Thyroid gland (tissue), 4 donors: ENCODE data around the gene CISD3.

Source experiments
- POLR2A ChIP-seq, 2 donors: fragments of 450-650 bp; IDR thresholded peaks; one replicate each; pipeline ENCODE4 v1.6.1; 2017; ENCODE audit warnings: antibody characterized with exemption in 2 of 2, mild to moderate bottlenecking in 2 of 2, moderate library complexity in 1 of 2
- TF ChIP-seq, protein P1 (sequence below), 6 experiments: fragments of 200-600 bp in 3 of 6; fragments of 450-650 bp in 3 of 6; sonication (generic) in 3 of 6; IDR thresholded peaks; one replicate each; pipeline ENCODE4 v1.5.1; 2016 to 2019; ENCODE audit warnings: antibody characterized with exemption in 6 of 6, mild to moderate bottlenecking in 2 of 6, inconsistent platforms in 1 of 6, moderate library complexity in 1 of 6

DNA sequence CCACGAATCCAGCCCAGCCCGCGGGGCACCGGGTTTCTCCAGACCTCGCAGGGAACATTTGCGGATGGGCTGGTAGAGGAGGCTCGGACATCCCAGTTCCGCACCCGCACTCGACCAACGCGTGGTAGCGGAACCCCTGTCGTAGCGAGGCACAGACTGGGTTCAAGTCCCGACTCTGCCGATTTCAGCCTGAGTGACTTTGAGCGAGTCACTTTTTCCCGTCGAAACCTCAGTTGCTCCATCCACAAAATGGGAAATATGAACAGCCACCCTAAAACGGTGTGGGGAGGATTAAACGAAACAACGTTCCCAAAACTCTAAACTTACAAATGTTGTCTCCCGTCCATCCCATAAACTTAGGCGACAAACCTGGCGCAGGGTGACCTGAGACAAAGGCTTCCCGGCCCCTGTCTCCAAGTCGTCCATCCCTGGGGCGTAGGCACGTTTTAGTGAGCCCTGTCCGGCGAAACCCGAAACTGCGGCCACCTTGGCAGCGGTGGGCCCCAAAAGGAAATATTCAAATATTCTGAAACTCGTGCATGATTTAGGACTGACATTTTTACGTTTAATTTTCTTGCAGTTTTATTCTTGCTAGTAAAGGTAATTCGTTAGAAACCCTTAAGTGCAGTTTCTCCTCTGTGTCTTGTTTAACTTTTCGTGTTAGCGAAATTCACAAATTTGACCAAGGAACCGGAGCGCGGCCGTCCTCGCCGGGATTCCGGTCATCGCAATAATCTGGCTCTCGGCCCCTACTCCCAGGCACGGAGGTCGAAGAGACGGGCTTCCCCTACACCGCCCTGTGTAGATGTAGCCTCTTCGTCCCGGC lies 27.0 kb upstream of the CISD3 start:
- TF ChIP-seq, protein P1, sequence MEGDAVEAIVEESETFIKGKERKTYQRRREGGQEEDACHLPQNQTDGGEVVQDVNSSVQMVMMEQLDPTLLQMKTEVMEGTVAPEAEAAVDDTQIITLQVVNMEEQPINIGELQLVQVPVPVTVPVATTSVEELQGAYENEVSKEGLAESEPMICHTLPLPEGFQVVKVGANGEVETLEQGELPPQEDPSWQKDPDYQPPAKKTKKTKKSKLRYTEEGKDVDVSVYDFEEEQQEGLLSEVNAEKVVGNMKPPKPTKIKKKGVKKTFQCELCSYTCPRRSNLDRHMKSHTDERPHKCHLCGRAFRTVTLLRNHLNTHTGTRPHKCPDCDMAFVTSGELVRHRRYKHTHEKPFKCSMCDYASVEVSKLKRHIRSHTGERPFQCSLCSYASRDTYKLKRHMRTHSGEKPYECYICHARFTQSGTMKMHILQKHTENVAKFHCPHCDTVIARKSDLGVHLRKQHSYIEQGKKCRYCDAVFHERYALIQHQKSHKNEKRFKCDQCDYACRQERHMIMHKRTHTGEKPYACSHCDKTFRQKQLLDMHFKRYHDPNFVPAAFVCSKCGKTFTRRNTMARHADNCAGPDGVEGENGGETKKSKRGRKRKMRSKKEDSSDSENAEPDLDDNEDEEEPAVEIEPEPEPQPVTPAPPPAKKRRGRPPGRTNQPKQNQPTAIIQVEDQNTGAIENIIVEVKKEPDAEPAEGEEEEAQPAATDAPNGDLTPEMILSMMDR (IDR thresholded peaks at IDR 0.05): no peak
- no peak for TF ChIP-seq POLR2A (IDR thresholded peaks at IDR 0.05)
